ENCODE measurements around the gene GLT6D1.
"Not testable (repeated sequence)": the region's sequence is repeated elsewhere in the genome, so short reads cannot be mapped to it uniquely, and the experiment has no call there.

The GLT6D1 gene

DNA sequence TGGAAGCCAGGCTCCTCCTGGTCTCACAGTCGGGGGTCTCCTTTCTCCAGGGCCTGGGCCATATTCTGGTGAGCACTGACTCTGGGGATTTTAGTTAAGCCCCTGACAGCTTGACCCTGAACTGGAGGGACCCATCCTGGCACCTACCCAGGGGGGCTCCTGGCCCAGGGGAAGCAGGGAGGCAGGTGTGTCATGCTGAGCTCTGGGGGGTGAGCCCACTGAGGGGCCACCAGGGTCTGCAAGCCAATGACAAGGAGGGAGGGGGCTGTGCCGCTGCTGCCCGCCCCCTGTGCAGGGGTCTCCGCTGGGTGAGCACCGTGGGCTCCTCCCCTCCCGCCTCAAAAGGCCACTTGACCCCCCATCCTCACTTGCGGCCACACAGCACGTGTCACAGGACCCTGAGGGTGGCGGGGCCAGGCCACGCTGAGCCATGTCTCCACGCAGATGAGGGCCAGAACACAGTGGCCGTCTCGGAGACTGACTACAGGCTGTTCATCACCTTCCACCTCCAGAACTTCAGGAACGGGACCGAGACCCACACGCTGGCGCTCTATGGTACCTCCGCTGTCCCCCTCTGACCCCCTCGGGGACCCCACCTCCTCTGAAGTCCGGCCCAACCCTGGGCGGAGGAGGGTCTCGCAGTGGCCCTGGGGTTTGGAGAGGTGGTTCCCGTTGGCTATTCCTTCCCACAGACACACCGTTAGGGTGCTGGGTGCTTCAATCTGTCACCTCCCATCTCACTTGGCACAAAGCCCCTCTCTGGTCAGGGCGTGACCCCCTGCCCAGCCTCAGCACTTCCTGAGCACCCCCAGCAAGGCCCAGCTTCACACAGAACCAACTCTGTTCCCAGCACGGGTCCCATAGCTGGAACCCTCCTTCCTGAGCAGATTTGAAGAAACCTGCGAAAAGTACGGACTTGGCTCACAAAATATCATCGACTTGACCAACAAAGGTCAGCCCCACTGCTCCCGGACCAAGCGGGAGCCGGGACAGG, 25.8 kb upstream of the GLT6D1 start:
- DNase-seq = no peak

DNA sequence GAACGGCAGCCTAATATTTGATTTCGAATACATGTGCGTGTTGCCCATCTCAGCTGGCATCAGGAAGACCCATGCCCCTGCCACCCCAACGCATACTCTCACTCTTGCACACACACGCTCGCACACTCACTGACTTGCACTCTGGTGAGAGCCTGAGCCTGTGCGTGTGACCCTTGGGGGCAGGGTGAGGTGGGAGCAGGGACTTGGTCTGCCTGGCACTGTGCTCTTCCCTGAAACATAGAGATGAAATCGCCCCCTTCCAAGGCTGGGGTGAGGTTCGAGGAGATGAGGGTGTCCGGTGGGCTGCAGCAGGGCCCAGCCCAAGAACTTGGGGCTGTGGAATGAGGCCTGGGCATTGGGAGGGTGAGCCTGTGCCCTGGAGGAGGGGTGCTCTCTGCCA, 24.9 kb upstream of the GLT6D1 start:
- no peak for DNase-seq

DNA sequence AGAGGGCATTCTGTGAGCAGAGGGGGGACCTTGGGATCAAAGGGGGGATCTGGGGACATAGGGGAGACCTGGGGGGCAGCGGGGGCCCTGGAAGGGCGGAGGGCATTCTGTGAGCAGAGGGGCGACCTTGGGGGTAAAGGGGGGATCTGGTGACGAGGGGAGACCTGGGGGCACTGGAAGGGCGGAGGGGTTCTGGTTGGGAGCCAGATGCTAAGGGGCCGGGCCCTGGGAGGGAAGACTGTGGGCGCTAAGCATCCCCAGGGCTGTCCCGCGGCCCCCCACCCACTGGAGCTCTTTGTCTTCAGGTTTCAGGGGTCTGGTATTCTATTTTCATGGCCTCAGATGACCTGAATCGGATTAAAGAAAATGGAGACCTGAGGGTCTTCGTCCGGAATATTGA, 24.5 kb upstream of the GLT6D1 start:
- DNase-seq = no peak

DNA sequence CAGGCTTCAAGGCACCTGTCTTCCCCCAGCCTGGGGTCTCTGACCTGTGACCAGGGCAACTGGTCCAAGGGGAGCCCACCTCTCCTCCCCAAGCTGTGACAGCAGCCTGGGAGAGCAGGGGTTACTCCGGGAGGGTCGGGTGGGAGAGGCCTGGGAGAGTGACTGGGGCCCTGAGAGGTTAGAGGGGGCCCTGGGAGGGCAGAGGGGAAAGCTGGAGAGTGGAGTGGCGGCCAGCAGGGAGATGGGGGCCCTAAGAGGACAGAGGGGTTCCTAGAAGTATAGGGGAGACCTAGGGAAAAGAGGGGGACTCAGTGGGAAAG, 24.1 kb upstream of the GLT6D1 start:
- no peak for DNase-seq

DNA sequence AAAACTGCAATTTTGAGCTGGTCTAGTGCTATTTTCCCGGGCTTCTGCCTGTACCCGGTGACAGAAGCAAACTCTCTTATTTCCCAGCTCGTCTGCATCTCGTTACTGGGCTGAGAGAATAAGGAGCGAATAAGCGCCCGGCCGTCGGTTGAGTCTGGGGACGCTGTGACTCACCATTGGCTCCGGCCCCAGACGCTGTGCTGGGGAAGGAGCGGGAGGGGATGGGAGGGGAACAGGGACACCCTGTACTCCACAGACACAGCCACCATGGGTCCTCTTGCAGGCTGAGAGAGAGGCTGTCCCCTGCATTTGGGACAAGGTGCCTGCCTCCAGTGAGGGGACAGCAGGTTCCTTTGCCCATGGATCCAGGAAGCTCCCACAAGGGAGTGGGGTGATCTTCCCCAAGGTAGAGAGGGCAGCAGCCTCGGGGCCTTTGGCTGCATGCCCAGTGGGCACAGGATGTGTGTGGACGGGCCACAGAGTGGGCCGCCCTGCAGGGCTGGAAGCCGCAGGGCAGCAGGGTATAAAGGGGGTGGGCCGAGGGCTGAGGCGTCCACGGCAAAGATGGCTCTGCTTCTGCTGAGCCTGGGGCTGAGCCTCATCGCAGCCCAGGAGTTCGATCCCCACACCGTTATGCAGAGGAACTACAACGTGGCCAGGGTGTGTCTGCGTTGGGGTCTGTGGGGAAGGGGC, 23.6 kb upstream of the GLT6D1 start, which contains the start of gene LCN9:
TSS of gene LCN9 (plus strand) at position 552 of the 693 bp plus-strand sequence. CDS start at position 565, 13 bp downstream.
- no peak for DNase-seq

DNA sequence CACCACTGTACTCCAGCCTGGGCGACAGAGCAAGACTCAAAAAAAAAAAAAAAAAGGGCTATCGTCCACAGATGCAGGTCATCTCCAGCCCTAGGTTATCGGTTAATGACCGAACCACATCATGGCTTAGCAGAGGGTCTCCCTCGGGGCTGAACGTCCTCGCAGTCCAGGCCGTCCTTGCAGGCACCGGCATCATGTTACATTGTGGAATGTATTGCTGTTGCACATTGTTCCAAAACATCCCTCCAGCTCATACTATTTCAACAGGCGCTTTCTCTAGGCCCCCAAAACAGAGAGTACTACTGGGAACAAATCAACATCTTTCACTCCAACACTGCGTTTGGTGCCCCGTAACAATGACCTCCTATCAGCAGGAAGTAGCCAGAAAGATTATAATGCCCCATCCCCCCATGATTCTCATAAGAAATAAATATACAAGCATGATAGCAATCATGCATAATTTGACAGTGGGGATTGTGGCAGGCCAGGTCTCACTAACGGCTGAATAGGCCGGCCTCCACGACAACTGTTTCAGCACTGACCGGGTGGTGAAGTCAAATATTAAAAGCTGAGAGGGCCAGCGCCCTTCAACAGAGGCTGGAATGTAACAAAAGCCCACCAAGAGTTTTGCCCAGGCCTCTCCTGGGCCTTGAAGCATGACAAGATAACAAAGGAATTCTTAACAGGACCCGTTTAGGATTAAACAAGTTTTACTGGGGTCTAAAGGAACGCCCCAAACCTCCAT, 22.6 kb upstream of the GLT6D1 start:
- no peak for DNase-seq

DNA sequence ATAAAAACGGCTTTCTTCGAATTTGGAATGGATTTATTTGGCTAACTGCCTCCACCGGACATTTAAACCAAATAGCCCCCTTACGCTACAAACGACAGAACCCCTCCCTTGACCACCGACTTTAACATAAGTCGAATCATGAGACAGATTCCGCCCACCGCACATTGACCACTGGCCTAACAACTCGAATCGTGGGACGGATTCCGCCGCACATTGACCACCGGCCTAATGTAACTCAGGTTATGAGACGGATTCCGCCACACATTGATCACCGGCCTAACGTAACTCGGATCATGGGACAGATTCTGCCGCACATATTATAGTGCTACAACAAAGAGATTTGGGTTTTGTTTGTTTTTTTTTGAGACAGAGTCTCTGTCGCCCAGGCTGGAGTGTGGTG, 21.1 kb upstream of the GLT6D1 start:
- no peak for DNase-seq

DNA sequence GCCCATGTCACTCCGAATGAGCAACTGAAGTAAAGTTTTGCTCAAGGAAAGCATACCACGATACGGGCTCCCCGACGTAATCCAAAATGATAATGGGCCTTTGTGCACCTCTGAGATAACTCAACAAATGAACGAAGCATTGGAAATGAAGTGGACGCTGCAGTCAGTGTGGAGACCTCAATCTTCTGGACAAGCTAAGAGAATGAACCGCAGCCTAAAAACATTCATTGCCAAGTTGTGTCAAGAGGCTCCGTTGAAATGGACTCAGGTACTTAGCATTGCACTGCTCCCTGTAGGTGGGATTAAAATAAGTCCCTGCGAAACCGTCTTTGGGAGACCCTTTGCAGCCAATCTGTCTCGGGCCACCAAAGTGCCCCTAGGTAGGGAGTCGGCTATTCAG, 19.9 kb upstream of the GLT6D1 start:
- no peak for DNase-seq

DNA sequence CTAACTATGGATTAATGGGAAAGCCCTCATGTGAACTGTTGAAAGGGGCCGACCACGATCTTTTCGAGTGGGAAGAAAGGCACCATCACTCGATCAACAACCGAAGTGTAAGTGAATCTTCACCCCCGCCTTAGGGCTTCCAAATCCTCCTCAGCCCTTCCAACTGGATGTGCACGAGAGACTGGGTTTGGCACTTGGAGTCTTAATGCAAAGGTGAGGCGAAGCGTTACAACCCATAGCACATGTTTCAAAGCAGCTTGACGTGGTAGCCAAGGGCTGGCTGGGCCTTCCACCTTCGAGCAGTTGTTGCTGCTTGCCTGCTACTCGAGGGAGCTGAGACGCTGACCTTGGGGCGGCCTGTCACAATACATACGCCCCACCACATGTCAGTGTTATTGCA, 18.1 kb upstream of the GLT6D1 start:
- no peak for DNase-seq

DNA sequence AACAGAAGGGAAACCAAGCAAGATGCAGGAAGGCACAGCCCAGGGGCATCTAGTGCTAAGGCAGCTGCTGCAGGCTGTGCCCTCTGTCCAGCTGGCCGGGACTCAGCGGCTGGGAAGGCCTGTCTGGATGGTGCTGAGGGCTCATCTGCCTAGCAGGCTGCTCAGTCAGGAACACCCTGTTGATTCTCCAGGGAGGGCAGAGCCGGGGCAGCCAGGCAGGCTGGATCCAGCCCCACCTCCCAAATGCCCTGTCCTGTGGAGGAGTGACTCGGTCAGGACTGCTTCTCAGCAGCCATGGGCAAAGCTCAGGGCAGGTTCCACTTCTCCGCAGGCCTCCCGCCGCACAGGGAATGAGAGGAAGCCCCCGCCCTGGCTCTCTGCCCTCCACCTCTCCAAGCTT, 16.0 kb upstream of the GLT6D1 start:
- no peak for DNase-seq

DNA sequence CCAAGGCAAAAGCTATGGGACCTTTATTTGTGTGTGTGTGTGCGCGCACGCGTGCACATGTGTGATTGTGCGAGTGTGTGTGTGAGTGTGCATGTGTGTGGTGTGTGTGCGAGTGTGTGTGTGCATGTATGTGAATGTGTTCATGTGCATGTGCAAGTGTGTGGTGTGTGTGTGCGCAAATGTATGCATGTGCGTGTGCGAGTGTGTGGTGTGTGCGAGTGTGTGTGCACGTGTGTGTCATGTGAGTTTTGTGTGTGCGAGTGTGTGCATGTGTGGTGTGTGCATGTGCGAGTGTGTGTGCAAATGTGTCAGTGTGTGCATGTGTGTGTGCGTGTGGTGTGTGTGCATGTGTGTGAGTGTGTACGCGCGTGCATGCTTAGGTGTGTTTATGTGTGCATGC, 11.1 kb upstream of the GLT6D1 start:
- no peak for DNase-seq

DNA sequence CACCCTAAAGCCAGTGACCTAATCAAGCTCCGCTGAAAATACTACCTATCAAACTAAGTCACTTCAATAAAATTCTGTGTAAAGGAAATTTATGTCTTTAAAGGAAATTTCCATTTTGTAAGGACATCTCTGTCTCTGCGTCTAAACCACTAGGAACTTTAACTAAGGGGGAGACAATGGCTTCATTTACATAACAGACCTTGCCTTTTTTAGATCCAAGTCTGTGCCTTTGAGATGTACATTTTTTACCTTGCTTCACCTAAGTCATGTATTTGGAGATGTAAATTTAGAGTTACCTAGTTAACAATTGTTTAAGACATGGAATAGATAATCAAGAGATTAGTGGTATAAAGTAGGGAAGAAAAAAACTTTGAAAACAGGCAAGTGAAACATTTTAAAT, 10.2 kb upstream of the GLT6D1 start:
- DNase-seq = no peak

DNA sequence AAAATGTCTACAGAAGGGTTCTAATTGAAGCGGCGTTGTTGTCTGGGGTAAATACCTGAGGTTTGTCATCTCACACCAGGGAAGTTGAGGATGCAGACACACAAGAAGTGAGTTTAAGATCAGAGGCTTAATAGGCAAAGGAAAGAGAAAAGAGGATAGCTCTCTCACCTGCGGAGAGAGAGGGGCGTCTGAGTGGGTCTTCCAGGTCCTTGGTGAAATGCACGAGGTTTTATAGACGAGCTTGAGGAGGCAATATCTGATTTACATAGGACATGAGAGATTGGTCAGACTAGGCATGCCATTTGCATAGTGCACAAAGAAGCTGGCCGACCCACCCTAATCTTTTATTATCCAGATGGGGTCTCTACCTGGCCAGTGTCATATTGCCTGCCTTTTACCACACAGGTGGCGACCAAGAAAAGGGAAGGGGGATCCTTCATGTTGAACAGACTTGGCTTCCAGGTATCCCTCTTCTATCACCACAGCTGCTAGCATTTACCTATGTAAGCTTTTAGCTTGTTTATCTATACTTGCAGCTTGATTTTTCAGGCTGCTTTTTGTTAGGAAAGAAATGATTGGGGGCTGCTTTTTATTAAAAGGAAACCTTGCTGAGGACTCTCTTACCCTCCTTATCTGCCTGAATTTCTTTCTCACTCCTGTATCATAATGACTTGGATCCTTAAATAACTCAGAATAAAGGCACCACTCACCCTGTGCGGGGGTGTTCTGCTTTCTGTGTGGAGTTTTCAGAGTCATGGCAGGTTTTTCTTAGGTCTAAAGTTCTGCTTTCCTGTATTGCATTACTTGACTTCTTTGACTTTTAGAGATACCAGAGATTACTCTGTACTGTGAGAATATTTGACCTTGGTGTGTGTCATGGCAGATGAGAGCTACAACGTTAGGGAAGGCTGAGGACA, 9.4 kb upstream of the GLT6D1 start:
- no peak for DNase-seq

DNA sequence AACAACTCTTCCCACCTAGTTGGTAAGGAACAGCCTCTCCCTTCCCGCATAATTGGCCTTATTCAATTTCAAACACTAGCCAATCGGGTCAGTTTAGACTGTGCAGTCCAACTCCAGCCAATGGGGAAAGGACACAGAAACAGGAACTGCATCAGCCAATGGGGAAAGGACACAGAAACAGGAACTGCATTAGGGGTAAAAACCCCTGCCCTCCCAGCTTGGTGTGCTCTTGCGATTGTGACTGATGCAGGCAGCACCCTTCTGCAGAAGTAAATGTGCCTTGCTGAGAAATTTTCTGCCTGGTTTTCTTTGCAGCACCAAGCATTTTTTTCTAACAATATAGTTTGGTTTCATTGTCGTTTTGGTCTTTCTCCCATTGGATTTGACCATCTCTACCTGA, 8.5 kb upstream of the GLT6D1 start:
- no peak for DNase-seq

DNA sequence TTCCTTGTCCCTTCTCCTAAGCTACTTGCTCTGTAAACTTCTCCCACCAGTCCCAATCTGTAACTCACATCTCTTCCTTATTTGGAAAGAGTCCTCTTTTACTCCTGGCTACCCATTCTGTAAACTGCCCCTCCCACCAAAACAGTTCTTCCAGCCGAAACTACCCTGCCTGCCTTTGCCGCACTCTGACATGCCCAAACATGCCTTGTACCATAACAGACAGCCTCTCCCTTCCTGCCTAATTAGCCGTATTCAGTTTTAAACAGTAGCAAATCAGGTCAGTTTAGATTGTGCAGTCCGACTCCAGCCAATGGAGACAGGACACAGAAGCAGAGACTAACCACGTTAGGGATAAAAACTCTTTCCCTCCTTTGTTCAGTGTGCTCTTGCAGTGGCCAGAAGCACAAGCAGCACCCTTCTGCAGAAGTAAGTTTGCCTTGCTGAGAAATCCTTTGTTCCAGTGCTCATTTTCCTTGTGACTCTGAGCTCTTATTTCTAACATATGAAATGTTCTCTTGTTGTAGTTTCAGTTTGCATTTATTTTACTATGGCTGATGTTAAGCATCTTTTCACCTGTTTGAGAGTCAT, 5.4 kb upstream of the GLT6D1 start:
- DNase-seq = no peak

DNA sequence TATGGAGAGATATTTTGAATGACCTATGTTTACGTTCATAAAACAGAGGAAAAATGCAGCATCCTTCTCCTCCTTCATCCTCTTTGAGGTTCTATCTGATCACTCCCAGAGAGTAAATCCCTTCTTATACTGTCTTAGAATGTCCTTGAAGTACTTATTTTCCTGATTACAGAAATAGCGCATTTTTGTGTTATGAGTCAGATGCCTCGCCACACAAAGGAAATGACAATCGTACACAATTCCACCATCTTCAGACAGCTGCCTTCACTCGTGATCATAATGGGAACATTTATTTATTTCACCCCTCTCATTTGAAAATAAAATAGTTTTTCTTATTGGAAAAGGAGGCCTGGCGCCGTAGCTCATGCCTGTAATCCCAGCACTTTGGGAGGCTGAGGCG, 2.4 kb upstream of the GLT6D1 start:
- DNase-seq = no peak

DNA sequence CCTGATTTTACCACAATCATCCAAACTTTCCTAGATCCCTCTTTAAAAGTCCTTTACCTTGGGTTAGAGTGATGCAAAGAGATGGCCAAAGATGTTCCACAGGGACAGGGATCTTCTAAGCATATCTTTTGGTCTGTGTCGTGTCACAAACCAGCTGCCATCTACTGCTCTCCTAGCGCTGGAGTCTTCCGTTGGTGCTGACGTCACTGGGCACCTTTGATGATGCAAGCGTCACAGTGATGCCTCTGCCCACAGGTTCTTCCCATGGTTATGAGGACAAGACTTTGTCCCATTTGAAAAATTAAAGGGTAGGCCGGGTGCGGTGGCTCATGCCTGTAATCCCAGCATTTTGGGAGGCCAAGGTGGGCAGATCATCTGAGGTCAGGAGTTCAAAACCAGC, 1.7 kb upstream of the GLT6D1 start:
- no peak for DNase-seq

DNA sequence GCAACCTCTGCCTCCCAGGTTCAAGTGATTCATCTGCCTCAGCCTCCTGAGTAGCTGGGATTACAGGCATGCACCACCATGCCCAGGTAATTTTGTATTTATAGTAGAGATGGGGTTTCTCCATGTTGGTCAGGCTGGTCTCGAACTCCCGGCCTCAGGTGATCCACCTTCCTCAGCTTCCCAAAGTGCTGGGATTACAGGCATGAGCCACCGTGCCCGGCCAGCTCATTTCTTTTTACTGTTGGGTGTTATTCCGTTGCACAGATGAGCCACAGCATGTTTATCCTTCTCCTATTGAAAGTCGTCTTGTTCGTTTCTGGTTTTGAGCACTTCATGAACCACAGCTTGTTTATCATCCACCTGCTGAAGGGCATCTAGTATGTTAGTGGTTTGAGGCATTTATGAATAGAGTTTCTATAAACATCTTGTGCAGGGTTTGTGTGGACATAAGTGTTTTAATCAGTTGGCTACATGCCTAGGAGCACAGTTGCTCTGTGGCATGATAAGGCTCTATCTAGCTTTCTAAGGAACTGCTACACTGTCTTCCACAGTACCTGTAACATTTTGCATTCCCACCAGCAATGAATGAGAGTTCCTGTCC, 2.3 kb downstream of the GLT6D1 start:
- DNase-seq = not testable (repeated sequence)

DNA sequence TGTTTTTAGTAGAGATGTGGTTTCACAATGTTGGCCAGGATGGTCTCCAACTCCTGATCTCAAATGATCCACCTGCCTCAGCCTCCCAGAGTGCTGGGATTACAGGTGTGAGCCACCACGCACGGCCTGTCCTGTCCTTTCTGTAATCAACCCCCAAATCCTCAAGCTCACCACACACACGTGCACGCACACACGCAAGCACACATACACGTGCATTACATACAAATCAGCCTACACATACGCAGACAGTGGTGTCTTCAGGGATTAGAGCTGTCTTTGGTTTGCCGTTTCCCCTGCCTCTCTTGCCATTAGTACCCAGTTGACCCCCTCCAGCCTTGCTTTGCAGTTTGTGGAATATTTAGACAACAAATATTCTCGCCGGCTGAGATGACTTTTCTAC, 6.5 kb downstream of the GLT6D1 start:
- no peak for DNase-seq

DNA sequence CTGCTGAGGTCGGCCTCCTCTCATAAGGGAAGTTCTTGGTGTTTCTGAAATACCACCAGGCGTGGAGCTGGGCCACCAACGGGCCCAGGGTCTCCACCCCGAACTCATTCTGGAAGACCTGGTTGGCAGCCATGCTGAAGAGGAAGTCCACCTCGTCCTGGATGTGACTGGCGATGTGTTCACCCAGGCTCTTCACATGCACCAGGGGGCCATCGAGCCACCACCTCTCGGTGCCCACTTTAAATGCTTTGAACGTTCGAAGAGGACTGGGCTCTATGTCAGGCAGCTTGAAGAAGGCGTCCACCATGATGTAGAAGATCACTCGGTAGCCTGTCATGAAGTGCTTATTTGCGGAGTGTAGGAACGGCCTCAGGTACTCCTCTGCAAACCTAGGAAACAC, 15.1 kb downstream of the GLT6D1 start:
- DNase-seq = no peak

DNA sequence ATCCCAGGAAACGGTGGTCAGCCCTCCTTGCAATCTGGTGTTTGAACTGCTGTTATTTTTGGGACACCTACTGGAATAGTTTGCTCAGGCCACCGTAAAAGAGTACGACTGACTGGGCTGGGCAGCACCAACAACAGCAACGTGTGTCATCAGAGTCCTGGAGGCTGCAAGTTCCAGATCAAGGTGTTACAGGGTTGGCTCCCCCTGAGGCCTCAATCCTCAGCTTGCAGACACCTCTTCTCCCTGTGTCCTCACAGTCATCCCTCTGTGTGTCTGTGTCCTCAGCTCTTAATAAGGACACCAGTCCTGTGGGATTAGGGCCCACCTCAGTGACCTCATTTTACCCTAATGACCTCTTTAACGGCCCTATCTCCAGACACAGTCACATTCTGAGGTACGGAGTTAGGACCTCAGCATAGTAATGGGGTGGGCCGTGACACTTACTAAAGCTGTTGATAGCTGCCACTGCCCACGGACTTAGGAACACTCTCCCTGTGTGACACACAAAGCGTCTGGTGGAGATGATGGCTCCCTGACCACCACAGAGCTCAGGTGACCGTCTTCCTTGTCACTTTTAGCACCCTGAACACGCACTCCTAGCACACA, 16.8 kb downstream of the GLT6D1 start:
- DNase-seq = no peak
